Neutrophil (primary cell): Measurements from ENCODE around the gene SMARCA4.

Source experiments
- H3K27ac ChIP-seq: fragments of 200-600 bp; sonication (generic); 2 replicates; pipeline ENCODE4 v1.5.1; 2016; ENCODE audit warnings: mild to moderate bottlenecking, moderate library complexity
- H3K27me3 ChIP-seq: fragments of 200-600 bp; sonication (generic); 2 replicates; pipeline ENCODE4 v1.6.0; 2016; ENCODE audit warnings: mild to moderate bottlenecking
- H3K36me3 ChIP-seq: fragments of 200-600 bp; sonication (generic); 2 replicates; pipeline ENCODE4 v1.5.1; 2017
- H3K4me1 ChIP-seq, 2 experiments: fragments of 200-600 bp in 1 of 2; sonication (generic) in 1 of 2; 1 replicate in 1 of 2; 2 replicates in 1 of 2; pipeline versions ENCODE4 v1.5.1 to v1.6.1; 2013 to 2016; ENCODE audit warnings: low read depth in 1 of 2, low read length in 1 of 2, mild to moderate bottlenecking in 1 of 2, moderate library complexity in 1 of 2; ENCODE audit not compliant: control insufficient read depth in 1 of 2, insufficient read depth in 1 of 2
- H3K4me3 ChIP-seq, 2 experiments: fragments of 200-600 bp in 1 of 2; sonication (generic) in 1 of 2; 1 replicate in 1 of 2; 2 replicates in 1 of 2; pipeline ENCODE4 v1.5.1; 2013 to 2016; ENCODE audit warnings: low read depth in 1 of 2, low read length in 1 of 2, mild to moderate bottlenecking in 1 of 2, moderate library complexity in 1 of 2
- H3K9me3 ChIP-seq: fragments of 200-600 bp; sonication (generic); 2 replicates; pipeline ENCODE4 v1.5.1; 2016
- CTCF ChIP-seq: fragments of 200-600 bp; sonication (generic); IDR thresholded peaks from 2 replicates; pipeline ENCODE4 v1.5.1; 2016; ENCODE audit warnings: antibody characterized with exemption

SMARCA4 gene

GRCh38 chr19:11050323-11051114, 89.7 kb downstream of the SMARCA4 start:
- Histone ChIP-seq H3K4me1 (peaks cover 21 to 25% of the 10 kb centered on the region in 2 experiments), H3K9me3 (no peaks in the 10 kb centered on the region), H3K27me3 (no peaks in the 10 kb centered on the region), H3K36me3 (no peaks in the 10 kb centered on the region), H3K27ac (peak overlapping the region; percentile 91), H3K4me3 (no peak overlapping the region)
- no peak for TF ChIP-seq CTCF

GRCh38 chr19:11053817-11054195, 93.0 kb downstream of the SMARCA4 start:
- Histone ChIP-seq H3K9me3 (no peaks in the 10 kb centered on the region), H3K4me3 (no peak overlapping the region), H3K36me3 (peaks cover 19% of the 10 kb centered on the region), H3K27me3 (no peaks in the 10 kb centered on the region), H3K4me1 (peaks cover 16 to 17% of the 10 kb centered on the region in 2 experiments), H3K27ac (no peak overlapping the region)
- no peak for TF ChIP-seq CTCF

GRCh38 chr19:11054200-11054599, 93.4 kb downstream of the SMARCA4 start:
- TF ChIP-seq CTCF = no peak
- Histone ChIP-seq H3K4me3 (no peak overlapping the region), H3K9me3 (no peaks in the 10 kb centered on the region), H3K36me3 (peaks cover 19% of the 10 kb centered on the region), H3K27me3 (no peaks in the 10 kb centered on the region), H3K27ac (no peak overlapping the region), H3K4me1 (peaks cover 12 to 13% of the 10 kb centered on the region in 2 experiments)

- Histone ChIP-seq H3K4me3 (no peak overlapping the region), H3K27ac (no peak overlapping the region), H3K27me3 (no peaks in the 10 kb centered on the region), H3K4me1 (peaks cover 7 to 9% of the 10 kb centered on the region in 2 experiments), H3K9me3 (no peaks in the 10 kb centered on the region), H3K36me3 (peaks cover 23% of the 10 kb centered on the region)
- no peak for TF ChIP-seq CTCF
Measured at GRCh38 chr19:11054628-11055027, 93.8 kb downstream of the SMARCA4 start.

GRCh38 chr19:11058246-11059030, 97.6 kb downstream of the SMARCA4 start:
- H3K27ac ChIP-seq = no peak overlapping the region
- H3K9me3 ChIP-seq = no peaks in the 10 kb centered on the region
- no peaks in the 10 kb centered on the region for H3K27me3 ChIP-seq
- peaks cover 47% of the 10 kb centered on the region for H3K36me3 ChIP-seq
- H3K4me1 ChIP-seq = peaks cover 0 to 5% of the 10 kb centered on the region in 2 experiments
- H3K4me3 ChIP-seq = no peak overlapping the region
- TF ChIP-seq CTCF = no peak
